HG03442 (cell line): ENCODE results near the gene IFI30.

ENCODE experiments used
- ATAC-seq: cut with Tn5 transposase; IDR thresholded peaks from one replicate; pipeline ENCODE4 v1.9.1; 2021; ENCODE audit warnings: mild to moderate bottlenecking, moderate library complexity; ENCODE audit not compliant: unreplicated experiment

Gene IFI30

DNA sequence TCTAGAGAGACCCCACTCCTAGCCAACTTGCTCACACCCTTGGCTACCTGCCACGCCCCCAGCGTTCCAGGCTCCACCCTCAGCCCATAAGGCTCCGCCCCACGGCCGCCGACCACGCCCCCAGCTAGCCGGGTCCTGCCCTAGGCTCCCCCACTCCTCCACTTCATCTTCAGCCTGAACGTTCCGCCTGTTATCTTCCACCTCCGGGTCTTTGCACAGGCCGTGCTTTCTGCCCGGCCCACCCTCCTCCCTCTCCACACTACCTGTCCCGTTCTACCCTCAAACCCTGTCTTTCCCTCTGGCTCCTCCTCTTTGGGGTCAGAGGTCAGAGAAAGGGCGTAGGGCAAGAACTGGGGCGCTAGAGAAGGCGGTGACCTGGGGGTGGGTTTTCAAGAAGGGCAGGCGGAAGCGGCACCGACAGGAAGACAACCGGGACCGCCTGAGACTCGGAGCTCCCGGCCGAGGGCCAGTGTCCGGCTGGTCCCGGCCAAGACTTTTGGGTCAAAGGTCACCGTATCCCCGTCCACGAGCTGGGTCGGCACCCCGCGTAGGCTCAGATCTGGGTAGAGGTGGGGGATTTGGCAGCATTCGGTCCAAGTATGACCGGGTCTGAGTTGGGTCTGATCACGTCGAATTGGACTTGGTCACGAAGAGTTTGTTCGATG, 50.4 kb downstream of the IFI30 start:
- no peak for ATAC-seq

DNA sequence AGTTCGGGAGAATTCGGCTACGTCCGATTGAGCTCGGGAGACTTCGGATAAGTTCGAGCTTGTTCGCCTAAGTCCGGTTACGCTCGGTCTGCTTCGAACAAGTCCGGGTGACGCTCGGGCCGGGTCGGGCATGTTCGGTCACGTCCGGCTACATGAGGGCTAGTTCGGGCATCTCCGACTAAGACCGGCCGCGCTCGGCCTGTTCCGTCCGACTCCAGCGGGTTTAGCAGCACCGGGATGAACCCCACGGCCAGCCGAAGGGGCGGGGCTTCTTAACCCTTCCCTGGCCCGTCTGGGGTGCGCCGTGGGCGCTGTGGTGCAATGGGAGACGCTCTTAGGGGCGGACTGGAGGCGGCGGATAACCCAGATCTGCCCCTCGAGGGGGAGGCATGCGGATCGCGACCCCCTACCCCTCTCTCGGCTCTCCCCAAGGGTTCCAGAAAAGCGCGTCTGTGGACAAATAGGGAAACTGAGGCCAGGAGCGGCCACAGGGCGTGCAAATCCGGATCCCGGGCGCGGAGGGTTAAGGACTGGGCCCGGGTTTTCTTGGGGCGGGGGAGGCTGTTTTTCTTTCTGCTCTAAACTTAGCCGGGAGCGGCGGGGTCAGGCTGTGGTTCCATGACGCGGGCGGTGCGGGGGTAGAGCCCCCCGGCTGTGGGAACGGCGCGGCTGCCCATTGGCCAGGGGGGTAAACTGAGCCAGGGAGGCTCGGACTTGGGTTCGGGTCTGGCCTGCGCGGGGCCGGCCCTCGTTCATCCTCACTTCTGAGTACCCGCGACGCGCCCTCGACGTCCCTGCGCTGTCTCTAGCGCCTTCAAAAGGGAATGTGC, 51.1 kb downstream of the IFI30 start:
- peak; percentile 90 for ATAC-seq

DNA sequence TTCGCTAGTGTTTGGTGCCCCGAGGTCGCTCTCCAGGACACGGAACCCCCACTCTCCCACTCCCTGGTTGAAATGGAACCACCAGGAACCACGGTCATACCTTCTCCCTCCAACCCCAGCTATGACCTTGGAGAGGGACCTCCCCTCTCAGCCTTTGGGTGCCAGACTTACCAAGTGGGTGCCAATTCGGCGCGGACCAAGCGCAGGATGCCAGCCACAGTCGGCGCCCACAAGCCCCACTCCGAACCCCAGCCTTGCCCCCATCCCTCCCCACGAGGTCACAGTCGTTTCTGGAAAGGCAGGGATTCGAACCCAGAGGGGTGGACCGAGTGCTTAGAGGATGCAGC, 51.7 kb downstream of the IFI30 start:
- no peak for ATAC-seq

DNA sequence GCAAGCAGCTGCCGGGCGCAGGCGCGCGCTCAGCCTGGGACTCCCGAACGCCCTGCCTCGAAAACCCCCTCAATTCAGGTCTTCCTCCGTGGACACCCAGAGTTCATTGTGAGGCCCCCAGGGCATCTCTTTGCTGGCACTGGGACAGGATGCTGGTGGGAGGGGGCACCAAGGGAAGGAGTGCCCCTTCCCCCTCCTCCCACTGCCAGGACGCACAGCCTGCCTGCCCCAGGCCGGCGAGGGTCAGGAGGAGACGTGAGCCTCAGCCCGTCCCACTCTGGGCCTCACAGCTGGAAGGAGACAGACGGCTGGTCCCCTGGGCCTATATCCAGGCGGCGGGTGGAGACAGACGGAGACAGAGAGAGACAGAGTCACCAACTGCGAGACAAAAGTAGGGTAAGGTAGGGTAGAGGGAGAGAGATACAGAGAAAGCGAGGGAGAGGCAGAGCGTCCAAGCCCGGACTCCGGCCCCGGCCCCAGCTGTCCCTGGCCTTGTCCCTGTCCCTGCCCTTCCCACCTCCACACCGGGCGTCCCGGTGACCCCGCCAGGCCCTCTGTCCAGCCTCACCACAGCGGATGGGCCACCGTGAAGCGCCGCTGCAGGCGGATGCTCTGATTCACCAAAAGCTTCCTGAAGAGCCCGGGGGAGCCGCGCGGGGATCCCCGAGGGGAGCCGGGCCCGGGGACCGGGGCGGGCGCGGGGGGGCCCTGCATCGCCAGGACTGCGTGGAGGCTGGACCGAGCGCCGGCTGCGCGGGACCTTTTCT, 52.3 kb downstream of the IFI30 start, which contains the start of gene PDE4C:
PDE4C (minus strand) TSS at position 737 of the 767 bp plus-strand sequence; CDS start at position 714, 23 bp downstream.
- no peak for ATAC-seq

DNA sequence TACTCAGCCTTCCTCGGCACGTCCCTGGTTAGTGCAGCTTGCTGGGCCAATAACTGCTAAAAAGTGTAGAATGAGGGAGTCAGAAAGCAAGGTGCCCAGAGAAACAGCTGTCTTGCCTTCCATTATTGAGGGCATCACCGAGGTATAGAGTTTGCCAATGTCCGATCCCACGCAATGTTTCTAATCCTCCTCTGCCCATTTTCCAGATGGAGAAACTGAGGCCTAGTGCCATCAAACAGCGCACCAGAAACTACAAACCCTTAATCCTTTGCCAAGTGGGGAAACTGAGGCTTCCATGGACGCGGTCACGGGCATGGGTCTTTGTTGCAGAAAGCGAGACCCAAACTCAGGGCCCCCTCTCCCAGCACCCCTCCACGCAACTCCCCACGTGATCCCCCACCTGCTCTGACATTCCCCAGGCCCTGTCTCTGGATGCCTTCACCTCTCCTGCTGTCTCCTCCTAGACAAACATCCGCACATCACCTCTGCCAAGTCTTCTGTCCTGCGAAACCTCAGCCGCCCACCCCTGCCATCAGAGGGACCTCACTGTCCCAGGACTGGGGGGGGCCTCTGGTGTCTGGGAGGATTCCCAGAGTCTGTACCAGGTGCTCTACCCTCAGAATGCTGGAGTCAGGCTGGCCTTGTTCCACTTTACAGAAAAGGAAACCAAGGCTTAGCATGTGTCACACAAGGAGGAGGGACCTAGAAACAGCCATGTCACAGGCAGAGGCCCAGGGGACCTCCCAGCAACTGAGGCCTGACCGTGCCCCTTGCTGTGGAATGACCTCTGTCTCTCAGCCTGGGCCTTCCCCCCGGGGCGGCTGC, 53.6 kb downstream of the IFI30 start:
- no peak for ATAC-seq
